NCI-H226 (cell line): Measurements from ENCODE around the gene FAM43B.
"Not testable (repeated sequence)": the region's sequence is repeated elsewhere in the genome, so short reads cannot be mapped to it uniquely, and the experiment has no call there.

Experiments used
- DNase-seq: peaks from one replicate; pipeline ENCODE4 v3.0.0-alpha.2; 2015

The FAM43B gene, protein sequence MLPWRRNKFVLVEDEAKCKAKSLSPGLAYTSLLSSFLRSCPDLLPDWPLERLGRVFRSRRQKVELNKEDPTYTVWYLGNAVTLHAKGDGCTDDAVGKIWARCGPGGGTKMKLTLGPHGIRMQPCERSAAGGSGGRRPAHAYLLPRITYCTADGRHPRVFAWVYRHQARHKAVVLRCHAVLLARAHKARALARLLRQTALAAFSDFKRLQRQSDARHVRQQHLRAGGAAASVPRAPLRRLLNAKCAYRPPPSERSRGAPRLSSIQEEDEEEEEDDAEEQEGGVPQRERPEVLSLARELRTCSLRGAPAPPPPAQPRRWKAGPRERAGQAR

DNA sequence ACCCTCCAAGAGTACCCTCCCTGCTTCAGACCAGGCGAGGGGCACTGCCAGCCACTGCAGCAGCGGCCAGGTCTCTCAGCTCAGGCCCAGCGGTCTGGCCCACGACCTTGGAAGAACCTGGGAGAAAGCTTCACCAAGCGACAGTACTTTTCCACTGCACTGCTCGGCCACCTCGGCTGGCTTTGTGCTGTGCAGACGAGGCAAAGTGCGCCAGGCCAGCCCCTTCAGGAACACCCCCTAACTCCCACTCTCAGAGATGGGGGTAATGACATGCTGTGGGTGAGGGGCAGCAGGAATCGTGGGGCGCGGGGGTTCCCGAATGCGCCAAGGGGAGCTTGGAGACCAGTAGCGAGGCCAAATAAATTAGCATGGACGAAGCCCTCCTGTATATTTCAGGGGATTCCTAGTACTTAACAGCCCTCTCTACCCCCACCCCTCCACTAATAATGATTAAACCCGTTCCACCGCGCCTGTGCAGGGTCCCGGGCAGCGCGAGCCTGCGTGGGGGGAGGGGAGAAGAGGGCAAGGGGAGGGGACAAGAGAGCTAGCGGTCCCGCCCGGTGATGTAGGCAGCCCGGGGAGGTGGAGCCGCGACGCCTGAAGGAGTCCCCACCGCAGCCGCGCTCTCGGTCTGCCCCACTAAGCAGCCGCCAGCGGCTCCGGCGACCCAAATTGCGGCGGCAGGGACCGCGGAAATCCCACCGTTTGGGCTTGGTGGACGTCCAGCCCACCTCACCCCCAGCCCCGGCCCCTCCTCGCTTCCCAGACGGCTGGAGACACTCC is at the start of gene FAM43B:
FAM43B (plus strand) TSS at position 629 of the 783 bp plus-strand sequence. CDS start 401 bp downstream, outside the sequence.
- no peak for DNase-seq

DNA sequence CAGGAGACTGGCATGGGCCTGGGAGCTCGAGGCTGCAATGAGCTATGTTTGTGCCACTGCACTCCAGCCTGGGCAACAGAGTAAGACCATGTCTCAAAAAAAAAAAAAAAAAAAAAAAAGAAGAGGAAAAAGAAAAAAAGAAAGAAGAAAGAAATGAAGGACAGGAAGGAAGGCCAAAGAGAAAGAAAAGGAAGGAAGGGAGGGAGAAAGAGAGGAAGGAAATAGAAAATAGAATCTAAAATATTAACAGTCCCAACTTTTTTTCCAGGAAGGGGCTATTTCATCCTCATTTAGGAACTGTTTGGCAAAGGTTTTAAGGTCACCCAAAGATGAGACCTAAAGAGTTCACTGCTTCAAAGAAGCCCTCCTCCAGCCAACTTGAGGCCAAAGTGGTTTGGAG is 46.9 kb upstream of the FAM43B start:
- DNase-seq, result no peak

DNA sequence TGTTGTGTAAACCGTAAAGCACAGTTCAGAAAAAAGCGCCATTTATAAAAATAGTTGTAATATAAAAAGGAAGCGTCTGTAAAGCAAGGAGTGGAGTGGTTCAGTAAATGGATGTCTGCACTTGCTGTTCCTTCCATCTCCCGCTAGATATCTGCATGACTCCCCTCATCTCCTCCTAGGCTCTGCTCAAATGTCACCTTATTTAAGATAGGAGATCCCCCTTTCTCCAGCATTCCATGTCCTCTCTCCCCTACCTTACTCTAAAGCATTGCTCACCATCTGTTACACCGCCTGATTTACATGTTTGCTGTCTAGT is 45.2 kb upstream of the FAM43B start:
- DNase-seq, result no peak

DNA sequence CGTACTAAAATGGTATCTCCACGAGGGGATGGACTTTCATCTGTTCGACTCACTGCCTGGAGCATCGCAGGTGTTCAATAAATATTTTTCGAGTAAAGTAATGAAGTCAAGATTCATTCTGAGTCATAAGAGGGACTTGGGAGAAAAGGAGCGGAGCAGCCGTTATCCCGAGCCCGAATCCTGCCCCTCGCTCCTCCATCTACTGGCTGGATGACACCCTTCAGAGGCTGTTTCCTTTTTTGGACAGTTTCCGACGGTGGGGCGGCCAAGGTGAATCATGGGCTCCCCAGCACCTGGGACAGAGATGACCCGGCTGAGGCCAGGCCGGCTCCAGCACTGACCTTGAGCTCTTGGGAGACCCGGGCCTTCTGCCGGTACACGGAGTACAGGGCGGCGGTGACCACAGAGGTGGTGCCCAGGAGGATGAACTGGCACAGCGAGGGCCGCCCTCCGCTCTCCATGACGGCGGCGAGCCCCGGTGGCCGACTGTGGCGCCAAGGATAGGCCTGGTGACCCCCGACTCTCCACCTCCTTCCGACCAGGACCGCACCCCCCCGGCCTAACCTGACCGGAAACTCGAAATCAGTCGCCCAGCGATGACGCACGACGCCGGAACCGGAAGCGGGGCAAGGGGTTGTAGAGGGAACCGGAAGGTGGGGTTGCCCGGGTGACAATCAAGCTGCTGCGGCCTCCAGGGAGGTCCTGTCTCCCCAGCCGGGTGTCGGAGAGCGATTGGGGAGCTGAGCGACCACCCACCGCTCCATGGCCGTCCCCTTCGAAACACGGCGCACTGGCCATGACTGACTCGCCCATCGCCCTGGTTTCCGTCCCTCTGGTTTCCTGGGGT is 44.6 kb upstream of the FAM43B start, which contains the start of gene MUL1:
MUL1 (minus strand) TSS at position 588 of the 847 bp plus-strand sequence; CDS start at position 461, 127 bp downstream.
- DNase-seq, result peak; percentile 95

DNA sequence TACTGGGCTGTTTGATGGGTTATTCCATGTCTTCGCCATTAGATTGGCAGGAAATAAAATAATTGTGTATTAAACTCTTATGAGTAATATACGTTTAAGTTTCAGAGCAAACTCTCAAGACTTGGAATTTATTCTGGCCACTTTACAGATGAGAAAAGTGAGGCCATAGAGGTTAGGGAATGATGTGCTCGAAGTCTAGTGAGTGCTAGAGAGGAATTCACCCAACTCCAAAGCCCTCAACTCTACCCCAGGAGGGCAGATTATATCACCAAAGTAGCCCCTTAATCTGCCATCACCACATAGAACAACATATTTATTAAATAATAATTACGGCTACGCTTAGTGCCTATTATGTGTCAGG is 44.0 kb upstream of the FAM43B start:
- no peak for DNase-seq

DNA sequence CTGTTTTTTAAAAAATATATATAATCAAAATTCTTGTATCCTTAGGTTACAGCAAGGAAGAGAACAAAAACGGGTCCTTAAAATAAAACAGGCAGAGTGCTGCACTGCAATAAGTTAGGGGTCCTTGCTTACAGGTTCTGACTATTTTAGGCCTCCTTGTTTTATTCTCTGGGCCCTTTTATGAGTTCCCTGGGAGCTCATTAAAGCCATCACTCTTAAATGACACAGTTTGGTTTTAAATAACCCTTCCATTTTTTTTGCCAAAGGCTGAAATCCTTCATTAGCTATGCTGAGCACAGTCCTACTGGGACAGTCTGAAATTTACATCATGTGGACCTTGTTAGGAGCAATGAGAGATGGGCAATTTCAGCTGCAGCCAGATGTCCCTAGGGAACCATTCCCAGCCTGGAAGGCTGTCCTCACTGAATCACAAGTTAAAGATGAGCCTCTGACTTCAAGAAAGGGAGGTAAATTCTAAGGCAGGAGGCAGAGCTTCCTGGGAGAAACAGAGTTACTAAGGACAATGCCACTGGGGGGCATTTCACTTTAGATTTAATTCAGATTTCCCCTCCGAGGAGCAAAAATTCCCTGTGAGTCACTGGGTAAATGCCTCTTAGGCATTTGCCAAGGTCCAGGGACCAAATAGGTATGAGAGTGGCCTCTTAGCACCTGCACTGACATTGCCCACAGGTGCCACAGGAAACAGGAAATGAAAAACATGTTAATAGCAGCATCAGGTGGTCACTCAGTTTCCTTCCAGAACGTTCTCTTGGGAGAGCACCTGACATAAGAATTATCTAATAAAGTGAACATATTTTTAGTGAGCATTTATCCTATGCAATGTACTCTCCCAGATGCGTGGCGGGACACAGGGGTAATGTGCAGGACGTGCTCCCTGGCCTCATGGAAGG is 40.6 kb upstream of the FAM43B start:
- no peak for DNase-seq

DNA sequence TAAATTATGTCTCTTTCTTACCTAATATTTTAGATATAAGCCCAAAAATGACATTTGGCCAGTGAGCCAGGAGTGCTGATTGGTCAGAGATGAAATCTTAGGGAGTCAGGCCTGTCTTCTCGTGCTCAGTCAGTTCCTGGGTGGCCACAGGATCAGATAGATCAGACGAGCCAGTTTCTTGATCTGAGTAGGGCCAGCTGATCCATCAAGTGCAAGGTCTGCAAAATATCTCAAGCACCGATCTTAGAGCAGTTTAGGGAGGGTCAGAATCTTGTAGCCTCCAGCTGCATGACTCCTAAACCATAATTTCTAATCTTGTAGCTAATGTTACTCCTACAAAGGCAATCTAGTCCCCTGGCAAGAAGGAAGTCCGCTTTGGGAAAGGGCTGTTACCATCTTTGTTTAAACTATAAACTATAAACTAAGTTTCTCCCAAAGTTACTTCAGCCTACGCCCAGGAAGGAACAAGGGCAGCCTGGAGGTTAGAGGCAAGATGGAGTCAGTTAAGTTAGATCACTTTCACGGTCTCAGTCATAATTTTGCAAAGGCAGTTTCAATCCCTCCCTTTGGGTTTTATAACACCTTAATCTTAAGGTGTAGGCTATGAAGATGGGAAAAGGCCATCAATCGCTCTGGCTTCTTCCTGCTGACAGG is 32.6 kb upstream of the FAM43B start:
- DNase-seq, result not testable (repeated sequence)

DNA sequence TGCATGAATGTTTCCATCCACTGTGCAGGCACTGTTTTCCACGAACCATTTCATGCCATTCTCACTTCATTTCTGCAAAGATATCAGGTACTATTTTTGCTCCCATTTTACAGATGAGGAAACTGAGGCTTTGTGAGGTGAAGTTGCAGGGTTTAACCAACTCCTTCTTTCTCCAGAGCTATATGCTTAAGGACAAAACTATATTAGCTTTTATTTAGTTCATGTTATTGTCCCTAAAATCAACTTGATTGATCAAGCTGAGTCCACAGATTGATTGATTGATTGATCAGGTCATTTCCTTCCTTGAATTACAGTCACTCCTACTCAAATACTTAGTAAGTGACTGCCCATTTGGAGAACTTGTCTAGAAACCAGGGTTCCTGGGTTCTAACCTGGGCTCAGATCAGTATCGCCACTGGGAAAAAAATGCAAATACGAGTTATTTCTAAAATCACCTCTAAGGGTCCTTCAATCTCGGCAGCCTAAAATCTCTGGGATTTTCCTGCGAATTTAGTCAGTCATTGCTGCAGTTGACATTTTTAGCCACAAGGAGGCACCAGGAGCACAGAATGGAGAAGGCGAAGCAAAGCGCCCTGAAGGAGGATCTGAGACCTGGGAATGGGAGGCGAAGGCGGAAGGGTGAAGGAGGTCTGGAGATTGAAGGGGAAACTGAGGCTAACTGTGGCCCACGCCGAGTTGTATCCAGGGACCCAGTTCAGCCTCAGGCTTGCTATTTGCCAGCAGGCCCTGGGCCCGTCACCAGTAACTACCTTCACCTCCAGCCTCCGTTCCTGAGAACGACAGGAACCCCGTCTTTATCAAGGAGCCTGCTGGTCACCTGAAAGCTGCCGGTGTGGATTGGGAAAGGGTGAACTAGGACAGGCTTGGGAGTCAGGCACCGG is 30.2 kb upstream of the FAM43B start:
- peak; percentile 31 for DNase-seq

DNA sequence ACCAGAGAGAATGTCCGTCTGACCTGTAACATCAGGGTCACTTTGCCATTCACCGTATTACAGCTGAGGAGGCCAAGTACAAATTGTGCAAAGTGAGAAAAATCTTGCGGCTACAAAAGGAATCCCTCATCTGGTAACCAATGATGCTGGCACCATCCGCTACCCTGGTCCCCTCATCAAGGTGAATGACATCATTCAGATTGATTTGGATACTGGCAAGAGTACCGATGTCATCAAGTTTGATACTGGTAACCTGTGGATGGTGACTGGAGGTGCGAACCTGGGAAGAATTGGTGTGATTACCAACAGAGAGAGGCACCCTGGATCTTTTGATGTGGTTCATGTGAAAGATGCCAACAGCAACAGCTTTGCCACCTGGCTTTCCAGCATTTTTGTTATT is 26.1 kb upstream of the FAM43B start:
- DNase-seq, result no peak

DNA sequence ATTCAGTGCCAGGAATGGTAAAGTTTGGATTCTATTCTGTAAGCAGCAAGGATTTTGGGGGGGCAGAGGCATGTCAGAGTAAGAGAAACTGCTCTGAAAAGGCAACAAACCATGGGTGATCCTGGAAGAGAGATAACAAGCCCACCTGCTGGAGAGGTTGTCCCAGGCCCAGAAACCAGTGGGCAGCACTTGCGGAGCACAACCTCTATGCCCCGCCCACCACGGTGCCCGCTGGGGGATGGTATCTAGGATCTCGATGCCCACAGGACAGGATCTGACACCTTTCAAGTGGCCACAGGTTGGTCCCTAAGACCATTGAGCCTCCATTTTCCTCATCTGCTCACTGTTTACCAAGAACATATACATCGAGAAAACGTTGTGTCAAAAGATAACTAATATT is 24.2 kb upstream of the FAM43B start:
- no peak for DNase-seq

DNA sequence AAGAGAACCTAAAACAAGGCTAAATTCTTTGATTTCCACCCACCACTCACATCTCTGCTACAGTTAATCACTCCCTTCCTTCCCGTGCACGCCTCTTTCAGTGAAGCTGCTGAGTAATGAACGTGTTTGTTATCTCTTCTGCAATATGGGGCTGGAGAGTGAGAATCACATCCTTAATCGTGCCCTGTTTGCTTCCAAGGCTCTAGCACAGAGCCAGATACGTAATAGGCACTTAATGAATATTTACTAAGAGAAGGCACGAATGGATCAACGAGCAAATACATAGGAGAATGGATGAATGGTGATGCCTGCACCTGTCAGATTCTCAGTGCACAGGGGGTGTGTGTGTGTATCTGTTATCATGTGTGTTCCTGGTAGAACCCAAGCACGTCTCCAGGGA is 22.1 kb upstream of the FAM43B start:
- no peak for DNase-seq

DNA sequence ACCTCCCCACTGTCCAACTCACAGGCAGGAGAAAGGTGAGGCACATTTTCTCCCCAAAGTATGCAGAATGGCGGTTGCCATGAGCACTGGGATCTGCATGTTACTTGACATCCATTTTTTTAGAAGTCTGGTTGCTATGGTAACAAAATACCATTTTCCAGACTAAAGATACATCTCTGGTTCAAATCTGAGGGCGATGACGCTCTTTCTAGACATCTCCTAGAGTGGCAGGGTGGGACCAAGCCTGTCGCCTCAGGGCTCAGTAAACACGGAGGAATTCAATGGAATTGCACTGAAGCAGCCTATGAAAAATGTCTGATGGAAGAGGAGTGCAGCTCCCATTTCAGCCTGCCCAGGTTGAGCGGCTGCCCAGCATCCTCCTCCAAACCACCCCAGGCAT is 21.5 kb upstream of the FAM43B start:
- DNase-seq, result no peak

DNA sequence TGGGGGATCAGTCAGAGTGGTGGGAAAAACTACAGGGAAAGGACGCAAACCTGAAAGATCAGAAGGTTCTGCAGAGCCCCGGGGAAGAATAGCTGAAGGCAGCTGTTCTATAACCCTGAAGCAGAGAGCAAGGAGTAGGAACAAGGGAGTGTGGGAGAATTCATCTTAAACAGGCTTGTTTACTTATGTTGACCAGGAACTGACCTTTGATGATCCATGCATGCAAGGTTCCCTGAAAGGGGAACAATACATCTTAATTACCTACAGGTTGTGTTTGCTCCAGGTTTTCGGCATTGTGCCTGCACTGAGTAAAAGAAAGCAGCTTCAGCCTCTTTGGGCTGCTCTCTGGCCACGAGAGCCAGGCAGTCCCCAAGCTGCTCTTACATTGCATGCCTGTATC is 18.7 kb upstream of the FAM43B start:
- no peak for DNase-seq

DNA sequence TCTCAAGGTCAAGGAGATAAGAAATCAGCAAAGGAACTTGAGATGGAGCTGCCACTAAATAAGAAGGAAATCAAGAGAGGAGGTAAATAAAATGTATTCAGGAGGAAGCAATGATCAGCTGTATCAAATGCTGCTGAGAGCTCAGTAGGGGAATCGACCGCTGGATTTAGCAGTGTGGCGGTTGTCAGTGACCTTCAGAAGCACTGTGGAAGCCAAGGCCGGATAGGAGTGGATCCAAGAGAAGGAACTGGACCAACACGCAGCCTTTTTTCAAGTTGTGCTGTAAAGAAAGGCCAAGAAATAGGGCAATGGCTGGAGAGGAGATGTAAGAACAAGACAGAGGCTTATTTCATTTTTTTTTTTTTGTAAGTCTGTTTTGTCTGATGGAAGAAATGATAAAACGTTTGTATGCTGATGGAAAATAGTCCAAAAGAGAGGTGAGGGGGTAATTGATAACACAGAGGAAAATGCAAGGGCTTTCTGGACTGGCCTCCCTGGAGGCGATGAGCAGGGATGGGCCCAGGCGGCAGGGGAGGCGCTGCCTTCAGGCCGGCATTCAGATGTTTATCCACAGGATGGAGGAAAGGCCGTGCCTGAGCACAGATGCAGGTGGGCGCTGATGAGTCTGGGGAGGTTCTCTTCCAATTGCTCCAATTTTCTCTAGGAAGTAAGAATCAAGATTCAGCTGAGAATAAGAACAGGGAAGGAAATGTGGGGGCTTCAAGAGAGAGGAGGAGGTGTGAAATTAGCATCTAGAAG is 17.5 kb upstream of the FAM43B start:
- no peak for DNase-seq

DNA sequence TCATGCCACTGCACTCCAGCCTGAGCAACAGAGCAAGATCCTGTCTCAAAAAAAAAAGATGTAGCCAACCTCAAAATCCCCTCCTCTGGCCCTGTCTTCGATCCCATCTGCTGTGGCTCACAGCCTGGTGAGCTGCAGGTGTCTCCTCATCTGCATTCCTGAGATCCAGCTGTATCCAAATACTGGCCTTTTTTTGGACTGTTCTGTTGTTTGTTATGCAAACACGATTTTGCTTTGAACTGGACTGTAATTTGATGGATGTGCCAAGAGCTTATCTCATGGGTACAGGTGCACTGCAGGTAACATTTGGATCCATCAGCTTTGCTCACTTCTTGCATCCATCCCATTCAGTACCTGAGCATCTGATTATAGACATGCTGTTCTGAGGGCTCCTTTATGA is 14.1 kb upstream of the FAM43B start:
- no peak for DNase-seq

DNA sequence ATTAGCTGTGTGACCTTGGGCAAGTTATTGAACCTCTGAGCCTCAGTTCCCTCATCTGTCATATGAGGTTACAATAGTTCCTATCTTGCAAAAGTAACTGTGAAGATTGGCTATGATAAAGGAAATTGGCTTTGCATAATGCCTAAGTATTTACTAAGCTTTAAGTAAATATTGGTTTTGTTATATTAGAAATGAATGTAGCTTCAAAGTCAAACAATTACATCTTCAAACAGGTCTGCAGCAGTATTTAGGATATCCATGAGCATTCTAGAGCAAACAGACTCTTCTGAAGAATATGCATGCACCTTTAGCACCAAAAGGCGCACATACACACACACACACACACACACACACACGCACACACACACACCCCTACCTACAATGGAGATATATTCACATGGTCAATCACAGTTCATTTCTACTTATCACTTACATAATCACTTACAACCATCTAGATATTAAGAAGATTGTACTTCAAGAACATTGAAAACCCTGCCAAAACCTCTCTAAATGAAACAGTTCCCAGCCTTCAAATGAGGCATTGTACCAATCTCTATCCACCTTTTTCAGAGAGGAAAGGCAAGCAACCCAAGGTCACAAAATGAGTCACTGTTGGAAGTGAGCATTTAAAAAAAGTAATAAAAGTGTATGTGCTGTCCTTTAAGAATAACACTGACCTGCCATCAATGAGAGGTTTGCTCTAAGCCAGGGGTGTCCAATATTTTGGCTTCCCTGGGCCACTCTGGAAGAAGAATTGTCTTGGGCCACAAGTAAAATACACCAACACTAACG is 13.4 kb upstream of the FAM43B start:
- no peak for DNase-seq

DNA sequence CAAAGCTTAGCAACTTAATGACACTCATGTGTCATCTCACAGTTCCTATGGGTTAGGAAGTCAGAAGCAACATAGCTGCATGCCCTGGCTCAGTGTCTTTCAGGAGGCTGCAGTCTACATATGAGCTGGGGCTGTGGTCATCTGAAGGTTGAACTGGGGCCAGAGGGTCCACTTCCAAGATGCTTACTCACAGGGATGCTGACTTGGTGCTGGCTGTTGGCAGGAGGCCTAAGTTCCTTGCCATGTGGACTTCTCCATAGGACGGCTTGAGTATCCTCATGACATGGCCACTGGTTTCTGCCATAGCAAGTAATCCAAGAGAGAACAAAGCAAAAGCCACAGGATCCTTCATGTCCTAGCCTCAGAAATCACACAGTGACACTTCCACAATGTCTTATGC is 12.1 kb upstream of the FAM43B start:
- no peak for DNase-seq

DNA sequence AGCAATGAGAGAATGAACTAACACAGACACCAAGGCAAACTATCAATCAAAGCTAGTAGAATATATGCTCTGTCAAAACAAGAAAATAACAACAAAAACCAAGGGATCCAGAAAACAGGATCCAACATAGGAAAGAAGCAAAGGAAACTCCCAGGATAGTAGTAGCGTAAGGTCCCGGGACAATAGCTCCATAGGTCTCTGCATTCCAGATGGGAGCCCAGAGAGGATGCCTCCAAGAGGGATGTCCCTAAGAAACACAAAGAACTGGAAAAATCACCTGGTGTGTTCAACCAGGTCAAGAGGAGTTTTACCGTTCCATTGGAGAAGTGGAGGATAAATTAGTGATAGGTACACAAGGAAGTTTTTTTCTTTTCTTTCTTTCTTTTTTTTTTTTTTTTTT is 5.7 kb upstream of the FAM43B start:
- DNase-seq, result no peak

DNA sequence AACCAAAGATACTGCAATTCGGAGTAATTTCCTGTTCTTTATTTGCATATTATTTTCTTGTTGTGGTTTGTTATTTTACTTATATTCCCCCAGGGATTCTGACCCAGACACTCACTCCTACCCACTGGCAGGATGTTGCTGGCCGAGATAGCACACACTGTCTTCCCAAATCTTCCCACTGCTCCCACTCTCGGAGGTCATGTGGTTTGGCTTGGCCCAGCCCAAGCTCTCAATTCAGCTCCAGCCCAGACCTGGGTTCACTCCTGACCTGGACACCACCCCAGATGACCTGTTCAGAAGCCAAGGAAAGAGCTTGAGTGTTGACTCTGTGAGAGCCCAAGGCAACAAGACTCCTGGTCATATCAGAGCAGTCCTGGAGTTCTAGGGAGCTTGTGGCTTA is 1.2 kb upstream of the FAM43B start:
- no peak for DNase-seq
